Activated naive CD4-positive, alpha-beta T cell treated with anti-CD3 and anti-CD28 coated beads for 36 hours (primary cell): ENCODE results near the gene TMTC1. TPM values are rescaled to one million over a fixed set of nuclear protein-coding genes. Genes with fewer than 3 reads are reported as not detected.

Experiments used
- CTCF ChIA-PET: fragments of 350-600 bp; sonication (Branson Sonifier 250); formaldehyde crosslinking; loops from one replicate; lab custom pipeline; 2021; ENCODE audit warnings: antibody characterized with exemption; lab: Charles Lee
- DNase-seq: peaks from one replicate; pipeline ENCODE4 v3.0.0-alpha.2; 2020
- H3K27ac Mint-ChIP-seq: one replicate; pipeline ENCODE4 v1.8.0; 2021; ENCODE audit warnings: mild to moderate bottlenecking, mixed read lengths
- H3K27me3 Mint-ChIP-seq: one replicate; pipeline ENCODE4 v1.8.0; 2021; ENCODE audit warnings: low read depth, mixed read lengths
- H3K36me3 Mint-ChIP-seq: one replicate; pipeline ENCODE4 v1.8.0; 2021; ENCODE audit warnings: low read depth, mixed read lengths
- H3K4me1 Mint-ChIP-seq: one replicate; pipeline ENCODE4 v1.8.0; 2021; ENCODE audit warnings: low read depth, mixed read lengths
- H3K4me3 Mint-ChIP-seq: one replicate; pipeline ENCODE4 v1.8.0; 2021; ENCODE audit warnings: mild to moderate bottlenecking, moderate library complexity, mixed read lengths
- H3K9me3 Mint-ChIP-seq: one replicate; pipeline ENCODE4 v1.8.0; 2021; ENCODE audit warnings: mixed read lengths
- intact Hi-C: fragments of 100-400 bp; cut with micrococcal nuclease; formaldehyde crosslinking; loops from one replicate; pipeline ENCODE4 v1.15.1; 2023
- total RNA-seq, 2 experiments: library from RNA; stranded (reverse); gene quantifications; one replicate each; pipeline ENCODE4 v1.2.3, GENCODE V29; 2021

TMTC1 gene
- total RNA-seq, 2 experiments from 2014 or later, result not detected

DNA sequence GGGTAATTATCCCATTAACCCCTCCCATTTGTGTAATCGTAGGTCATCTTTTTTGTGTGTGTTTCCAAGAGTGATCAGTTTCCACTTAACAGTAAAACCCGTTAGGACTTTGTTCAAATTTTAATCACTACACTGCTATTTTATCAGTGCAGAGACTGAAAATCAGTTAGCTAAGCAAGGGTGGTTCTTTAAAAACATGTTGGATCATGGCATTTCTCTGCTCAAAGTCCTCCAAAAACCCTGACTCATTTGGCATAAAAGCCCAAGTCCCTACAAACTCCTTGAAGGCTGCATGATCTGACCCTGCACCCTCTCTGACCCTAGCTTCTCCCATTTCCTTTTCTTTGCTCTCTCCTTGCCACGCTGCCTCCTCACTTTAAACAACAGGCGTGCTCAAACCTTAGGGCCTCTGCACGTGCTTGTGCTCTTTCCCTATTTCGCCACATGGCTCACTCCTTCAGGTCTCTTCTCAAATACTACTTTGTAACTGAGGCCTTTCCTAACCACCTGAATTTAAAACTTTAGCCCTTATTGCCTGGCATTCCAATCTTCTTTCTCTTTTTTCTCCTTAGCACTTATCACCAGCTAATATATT is 273.1 kb downstream of the TMTC1 start:
- H3K27me3 Mint-ChIP-seq, result peaks cover 25% of the 10 kb centered on the region
- CTCF ChIA-PET, result interaction anchor here (1.1 kb wide), 1 partner anchor 42 kb away, joined by 3 read pairs; no protein-coding TSS in a partner anchor
- no peak overlapping the region for H3K4me3 Mint-ChIP-seq
- H3K9me3 Mint-ChIP-seq, result no peaks in the 10 kb centered on the region
- intact Hi-C loops, result no loop called here
- no peak for DNase-seq
- H3K36me3 Mint-ChIP-seq, result no peaks in the 10 kb centered on the region
- no peak overlapping the region for H3K27ac Mint-ChIP-seq
- no peaks in the 10 kb centered on the region for H3K4me1 Mint-ChIP-seq

DNA sequence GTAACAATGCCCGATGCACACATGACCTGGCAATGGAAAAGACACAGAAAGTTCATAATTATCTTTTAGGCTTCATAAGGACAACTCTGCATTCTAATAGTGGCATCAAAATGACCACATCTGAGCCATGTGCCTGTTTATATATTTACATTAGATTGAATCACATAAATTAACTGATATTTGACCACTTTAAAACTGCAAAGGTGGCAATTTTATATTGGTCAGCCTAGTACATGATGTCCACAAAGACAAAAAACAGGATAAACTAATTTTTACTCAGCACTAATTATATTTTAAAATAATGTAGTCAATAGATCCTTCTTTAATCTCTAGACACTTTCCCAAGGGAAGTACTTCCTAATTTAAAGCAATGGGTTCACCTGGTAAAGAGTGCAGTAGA is 274.2 kb downstream of the TMTC1 start:
- intact Hi-C loops, result no loop called here
- CTCF ChIA-PET, result no interaction called here
- Mint-ChIP-seq H3K9me3 (no peaks in the 10 kb centered on the region), H3K27ac (no peak overlapping the region), H3K36me3 (no peaks in the 10 kb centered on the region), H3K27me3 (peaks cover 19% of the 10 kb centered on the region), H3K4me3 (no peak overlapping the region), H3K4me1 (no peaks in the 10 kb centered on the region)
- no peak for DNase-seq

DNA sequence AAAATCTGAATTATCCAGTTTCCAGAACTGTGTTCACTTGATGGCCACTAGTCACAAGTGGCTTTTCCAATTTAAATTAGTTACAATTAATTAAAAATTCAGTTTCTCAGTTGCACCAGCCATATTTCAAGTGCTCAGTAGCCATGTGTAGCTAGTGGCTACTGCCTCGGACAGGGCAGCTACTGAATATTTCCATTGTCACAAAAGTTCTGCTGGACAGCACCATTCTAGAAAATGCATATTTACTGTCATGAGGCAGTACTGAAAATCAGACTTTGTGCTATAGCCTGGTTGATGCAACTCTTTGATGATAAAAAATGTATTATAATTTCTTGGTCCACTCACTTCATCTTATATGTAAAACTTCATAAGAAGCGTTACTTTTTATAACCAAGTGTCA is 274.8 kb downstream of the TMTC1 start:
- Mint-ChIP-seq H3K4me3 (no peak overlapping the region), H3K27ac (no peak overlapping the region), H3K9me3 (no peaks in the 10 kb centered on the region), H3K27me3 (peaks cover 16% of the 10 kb centered on the region), H3K4me1 (no peaks in the 10 kb centered on the region), H3K36me3 (no peaks in the 10 kb centered on the region)
- CTCF ChIA-PET, result no interaction called here
- DNase-seq, result no peak
- intact Hi-C loops, result no loop called here

DNA sequence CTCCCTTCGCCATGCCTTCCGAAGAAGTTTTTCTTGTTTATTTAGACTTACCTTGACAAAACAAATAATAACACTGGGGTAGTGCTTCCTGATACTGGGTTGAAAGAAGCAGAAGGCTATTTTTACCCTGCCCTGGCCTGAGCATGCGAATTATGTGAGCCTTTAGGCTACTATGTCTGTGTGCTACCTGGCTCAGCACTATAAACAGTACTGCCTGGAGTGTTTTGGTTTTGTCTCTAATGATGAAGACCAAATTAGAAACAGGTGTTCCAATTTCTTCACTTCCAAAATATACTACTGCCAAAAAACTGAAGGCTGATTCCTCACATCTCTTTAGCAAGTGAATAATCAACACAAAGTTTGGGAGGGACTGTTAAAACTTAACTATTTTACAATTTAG is 278.6 kb downstream of the TMTC1 start:
- Mint-ChIP-seq H3K27me3 (peaks cover 13% of the 10 kb centered on the region), H3K27ac (no peak overlapping the region), H3K36me3 (no peaks in the 10 kb centered on the region), H3K9me3 (no peaks in the 10 kb centered on the region), H3K4me1 (no peaks in the 10 kb centered on the region), H3K4me3 (no peak overlapping the region)
- intact Hi-C loops, result no loop called here
- no peak for DNase-seq
- CTCF ChIA-PET, result no interaction called here

DNA sequence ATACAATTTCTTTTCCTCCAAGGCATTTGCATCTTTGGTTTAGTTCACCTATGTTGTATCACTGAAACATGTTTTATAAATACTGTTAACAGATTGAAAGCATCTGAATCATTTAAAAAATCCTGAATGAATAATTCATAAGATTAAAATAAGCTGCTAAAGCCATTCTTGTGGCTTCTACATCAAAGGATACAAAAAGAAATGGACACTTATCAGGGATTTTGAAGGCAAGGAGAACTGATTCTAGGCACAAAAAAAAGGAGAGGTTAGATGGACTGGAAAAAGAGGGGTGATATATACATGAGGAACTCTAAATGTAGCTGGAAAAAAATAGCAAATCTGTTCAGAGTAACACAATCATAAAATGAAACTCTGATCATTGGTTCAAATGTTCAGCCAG is 280.5 kb downstream of the TMTC1 start:
- CTCF ChIA-PET, result no interaction called here
- no peak for DNase-seq
- peaks cover 13% of the 10 kb centered on the region for H3K27me3 Mint-ChIP-seq
- H3K4me3 Mint-ChIP-seq, result no peak overlapping the region
- no peak overlapping the region for H3K27ac Mint-ChIP-seq
- H3K36me3 Mint-ChIP-seq, result no peaks in the 10 kb centered on the region
- no peaks in the 10 kb centered on the region for H3K4me1 Mint-ChIP-seq
- no peaks in the 10 kb centered on the region for H3K9me3 Mint-ChIP-seq
- intact Hi-C loops, result no loop called here

DNA sequence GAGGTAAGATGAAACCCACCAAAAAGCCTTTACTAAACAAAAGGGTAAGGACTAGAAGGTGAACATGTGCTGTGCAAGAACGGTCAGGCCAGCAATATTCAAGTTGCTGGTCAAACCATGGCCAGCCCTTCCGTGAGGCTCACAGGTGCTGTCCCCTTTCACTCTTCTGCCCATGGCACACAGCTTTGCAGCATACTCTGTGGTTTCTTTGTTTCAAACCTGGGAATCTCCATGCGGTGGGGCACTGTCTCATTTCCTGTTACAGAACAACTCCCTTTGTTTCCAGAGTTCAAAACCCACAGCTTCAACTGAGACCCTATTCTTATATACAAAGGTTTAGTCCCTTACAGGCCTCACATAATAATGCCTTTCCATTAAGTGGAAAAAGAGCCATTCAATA is 284.5 kb downstream of the TMTC1 start:
- H3K4me3 Mint-ChIP-seq, result no peak overlapping the region
- no peaks in the 10 kb centered on the region for H3K27me3 Mint-ChIP-seq
- no peaks in the 10 kb centered on the region for H3K9me3 Mint-ChIP-seq
- no peaks in the 10 kb centered on the region for H3K4me1 Mint-ChIP-seq
- no peak for DNase-seq
- CTCF ChIA-PET, result no interaction called here
- H3K36me3 Mint-ChIP-seq, result no peaks in the 10 kb centered on the region
- intact Hi-C loops, result no loop called here
- H3K27ac Mint-ChIP-seq, result no peak overlapping the region

DNA sequence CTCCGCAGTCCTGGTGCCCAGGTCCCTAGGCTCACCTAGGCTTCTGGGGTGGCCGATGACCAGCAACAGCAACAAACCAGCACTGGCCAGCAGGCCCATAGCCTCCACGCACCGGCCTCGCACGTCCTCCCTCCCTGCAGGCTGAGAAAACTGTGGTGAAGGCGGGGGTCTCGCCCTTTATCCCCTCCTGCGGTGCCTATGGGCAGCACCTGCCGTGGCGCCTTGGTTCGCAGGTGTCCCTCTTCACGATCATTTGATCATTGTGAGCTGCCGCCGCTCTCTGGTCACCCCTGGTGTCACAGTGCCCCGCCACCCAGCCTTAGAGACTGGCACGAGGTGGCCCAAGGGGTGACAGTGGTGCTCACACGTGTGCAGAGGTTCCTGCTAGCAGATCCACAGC is 286.2 kb downstream of the TMTC1 start, which contains the start of gene OVCH1:
Gene OVCH1 (minus strand): TSS at position 99 of the 400 bp plus-strand sequence. CDS start 0 bp downstream, at position 99.
- no peaks in the 10 kb centered on the region for H3K9me3 Mint-ChIP-seq
- CTCF ChIA-PET, result no interaction called here
- no peak within 1 kb of the TSS for H3K4me3 Mint-ChIP-seq
- H3K27me3 Mint-ChIP-seq, result peaks cover 3% of the 10 kb centered on the region
- H3K36me3 Mint-ChIP-seq, result no peaks in the 10 kb centered on the region
- intact Hi-C loops, result no loop called here
- DNase-seq, result no peak
- H3K27ac Mint-ChIP-seq, result no peak within 1 kb of the TSS
- no peaks in the 10 kb centered on the region for H3K4me1 Mint-ChIP-seq

DNA sequence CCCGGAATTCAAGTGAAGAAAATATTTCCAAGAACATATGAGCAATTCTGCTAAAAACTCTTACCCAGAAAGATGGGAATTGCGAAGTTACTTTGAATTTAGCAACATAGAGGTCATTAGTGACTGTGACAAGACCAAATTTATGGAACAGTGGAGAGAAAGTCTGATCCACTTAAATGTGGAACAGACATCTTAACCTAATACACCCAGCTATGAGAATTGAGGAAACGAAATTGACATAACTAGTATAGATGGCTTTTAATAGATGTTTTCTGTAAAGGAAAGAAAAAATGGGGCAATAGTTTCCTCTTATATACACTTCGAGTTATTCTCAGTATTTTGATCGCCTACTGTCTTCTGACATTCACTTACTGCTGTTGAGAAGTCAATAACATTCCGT is 290.9 kb downstream of the TMTC1 start:
- Mint-ChIP-seq H3K36me3 (no peaks in the 10 kb centered on the region), H3K27ac (no peak overlapping the region), H3K4me3 (no peak overlapping the region), H3K9me3 (no peaks in the 10 kb centered on the region), H3K4me1 (no peaks in the 10 kb centered on the region), H3K27me3 (peaks cover 16% of the 10 kb centered on the region)
- intact Hi-C loops, result no loop called here
- no peak for DNase-seq
- CTCF ChIA-PET, result no interaction called here

DNA sequence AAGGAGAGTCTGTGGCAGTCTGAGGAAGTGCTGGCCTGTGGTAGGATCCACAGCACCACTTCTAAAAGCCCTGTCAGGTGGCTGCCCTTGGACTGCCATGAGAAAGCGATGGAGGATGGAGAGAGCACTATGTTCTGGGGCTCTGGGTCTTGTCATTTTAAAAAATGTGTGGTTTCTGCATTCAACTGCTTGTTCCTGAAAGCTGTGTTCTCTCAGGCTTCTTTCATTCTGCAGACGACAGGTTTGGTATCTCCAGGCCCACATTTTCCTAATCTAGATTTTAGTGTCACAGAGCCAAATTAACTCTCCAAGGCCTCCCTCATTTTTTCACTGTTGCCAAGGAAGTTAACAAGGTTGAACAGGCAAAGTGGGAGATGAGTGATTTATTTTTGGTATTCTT is 296.8 kb downstream of the TMTC1 start:
- Mint-ChIP-seq H3K27ac (no peak overlapping the region), H3K4me3 (no peak overlapping the region), H3K9me3 (no peaks in the 10 kb centered on the region), H3K27me3 (peaks cover 19% of the 10 kb centered on the region), H3K36me3 (no peaks in the 10 kb centered on the region), H3K4me1 (no peaks in the 10 kb centered on the region)
- CTCF ChIA-PET, result no interaction called here
- intact Hi-C loops, result no loop called here
- DNase-seq, result no peak

DNA sequence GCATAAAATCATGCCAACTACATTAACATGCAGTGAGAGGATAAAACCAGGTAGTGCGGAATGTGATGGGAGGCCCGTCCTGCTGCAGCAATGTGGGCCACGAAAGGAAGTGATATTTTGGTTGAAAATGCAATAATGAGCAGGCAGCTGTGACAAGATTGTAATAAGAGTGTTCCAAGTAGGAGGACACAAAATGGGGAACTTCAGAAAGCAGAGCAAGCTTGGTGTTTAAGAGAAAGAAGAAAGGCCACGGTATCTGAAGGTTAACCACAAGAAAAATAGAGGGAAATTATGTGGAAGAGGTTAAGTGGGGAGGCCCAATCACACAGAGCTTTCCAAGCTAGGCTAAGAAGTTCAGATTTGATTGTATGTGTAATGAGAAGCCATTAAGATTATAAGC is 320.5 kb downstream of the TMTC1 start:
- H3K36me3 Mint-ChIP-seq, result no peaks in the 10 kb centered on the region
- intact Hi-C loops, result no loop called here
- H3K9me3 Mint-ChIP-seq, result no peaks in the 10 kb centered on the region
- CTCF ChIA-PET, result interaction anchor here (0.9 kb wide), 1 partner anchor 16 kb away, joined by 3 read pairs; no protein-coding TSS in a partner anchor
- no peak for DNase-seq
- H3K4me3 Mint-ChIP-seq, result no peak overlapping the region
- no peaks in the 10 kb centered on the region for H3K4me1 Mint-ChIP-seq
- no peak overlapping the region for H3K27ac Mint-ChIP-seq
- peaks cover 7% of the 10 kb centered on the region for H3K27me3 Mint-ChIP-seq

DNA sequence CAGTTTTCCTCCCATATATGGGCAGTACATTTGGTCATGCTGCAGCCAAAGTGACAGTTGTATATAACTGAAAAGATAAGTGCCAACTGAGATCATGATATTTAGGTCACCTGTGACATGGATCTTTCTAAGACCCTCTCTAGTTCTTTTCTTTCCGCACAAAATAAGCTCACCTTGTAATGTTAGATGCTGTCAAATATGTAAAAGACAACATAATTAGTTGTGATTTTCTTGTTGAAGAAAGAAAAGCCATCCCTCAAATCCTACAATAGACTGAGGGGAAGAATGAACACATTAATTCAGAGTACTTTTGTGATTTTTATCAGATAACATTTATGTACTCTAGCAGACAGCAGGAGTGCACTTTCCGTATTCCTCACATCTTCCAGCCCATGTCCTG is 323.7 kb downstream of the TMTC1 start:
- Mint-ChIP-seq H3K27ac (no peak overlapping the region), H3K4me3 (no peak overlapping the region), H3K27me3 (peaks cover 9% of the 10 kb centered on the region), H3K9me3 (no peaks in the 10 kb centered on the region), H3K36me3 (no peaks in the 10 kb centered on the region), H3K4me1 (no peaks in the 10 kb centered on the region)
- CTCF ChIA-PET, result no interaction called here
- DNase-seq, result no peak
- intact Hi-C loops, result no loop called here

DNA sequence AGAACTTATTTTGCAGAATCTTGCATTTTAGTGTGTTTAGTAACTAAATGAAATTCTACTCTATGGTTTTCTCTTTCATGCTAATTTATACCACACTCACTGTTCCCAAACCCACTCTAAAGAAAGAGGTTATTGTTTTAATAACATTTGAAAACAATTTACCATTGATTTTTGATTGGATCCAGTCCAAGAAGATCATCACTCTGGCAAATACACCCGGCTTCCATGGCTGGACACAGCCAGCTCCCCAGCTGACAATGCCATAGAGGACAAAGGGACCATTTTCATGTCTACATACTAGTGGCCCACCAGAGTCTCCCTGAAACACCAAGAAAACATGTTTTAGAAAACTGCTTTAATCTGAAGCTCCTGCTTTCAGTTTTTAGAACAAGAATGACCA is 328.7 kb downstream of the TMTC1 start:
- CTCF ChIA-PET, result no interaction called here
- Mint-ChIP-seq H3K9me3 (no peaks in the 10 kb centered on the region), H3K4me3 (no peak overlapping the region)

DNA sequence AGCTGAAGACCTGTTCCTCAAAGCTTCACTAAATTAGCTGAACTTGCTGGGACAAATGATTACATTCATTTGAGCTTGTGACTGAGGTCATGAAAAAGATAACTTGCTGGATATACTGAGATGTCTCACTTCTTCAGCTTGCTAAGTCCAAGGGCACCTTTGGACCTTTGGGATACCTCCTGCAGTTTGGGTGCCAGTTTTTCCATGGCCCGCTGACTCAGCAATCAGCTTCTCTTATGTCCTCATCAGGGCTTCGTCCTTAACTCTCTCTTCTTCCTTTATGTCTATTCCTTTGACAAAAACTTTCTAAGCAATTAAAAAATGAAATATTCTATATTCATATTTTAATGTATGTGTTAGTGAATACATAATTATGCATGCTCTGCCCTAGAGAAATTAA is 331.9 kb downstream of the TMTC1 start:
- intact Hi-C loops, result no loop called here
- Mint-ChIP-seq H3K4me3 (no peak overlapping the region), H3K27me3 (peaks cover 16% of the 10 kb centered on the region), H3K4me1 (peaks cover 5% of the 10 kb centered on the region), H3K36me3 (no peaks in the 10 kb centered on the region), H3K9me3 (no peaks in the 10 kb centered on the region), H3K27ac (no peak overlapping the region)
- CTCF ChIA-PET, result no interaction called here
- DNase-seq, result no peak

More for the DNA sequence above, 328.7 kb downstream of the TMTC1 start:
- H3K36me3 Mint-ChIP-seq, result no peaks in the 10 kb centered on the region
- intact Hi-C loops, result no loop called here
- no peaks in the 10 kb centered on the region for H3K4me1 Mint-ChIP-seq
- no peak overlapping the region for H3K27ac Mint-ChIP-seq
- no peak for DNase-seq
- H3K27me3 Mint-ChIP-seq, result peaks cover 12% of the 10 kb centered on the region
